ENCODE measurements around the gene ROR2.

DNA sequence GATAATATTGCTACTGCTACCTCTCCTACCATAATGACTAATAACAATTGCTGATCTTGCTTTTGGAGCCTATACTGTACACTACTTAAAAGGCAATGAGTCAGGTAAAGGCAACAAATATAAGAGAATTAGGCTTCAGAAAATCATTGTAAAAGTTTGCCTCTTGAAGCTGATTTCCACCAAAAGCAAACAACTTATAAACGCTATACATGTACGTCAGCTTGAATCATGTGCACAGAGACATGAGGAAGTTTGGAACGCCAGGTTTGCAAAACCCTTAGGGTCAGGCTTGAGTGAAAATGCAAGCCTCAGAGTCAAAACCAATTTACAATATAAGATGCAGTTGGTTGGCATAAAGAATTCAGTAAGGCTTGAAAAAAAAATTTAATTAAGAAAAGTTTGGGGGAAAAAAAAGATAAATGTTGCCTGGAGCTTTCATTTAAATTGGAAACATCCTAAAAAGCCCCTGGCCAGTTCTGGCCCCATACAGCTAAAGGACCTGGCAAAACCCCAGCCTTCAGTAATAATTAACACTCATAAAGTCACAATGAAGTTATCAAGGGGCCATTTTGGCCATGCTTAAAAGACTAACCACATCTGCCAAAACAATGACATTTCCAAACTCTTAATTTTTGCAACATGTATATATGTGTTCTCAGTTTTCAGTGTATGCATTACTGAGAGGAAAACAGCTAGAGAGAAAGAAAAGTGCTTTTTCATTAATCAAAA, 345.4 kb downstream of the ROR2 start:
- TF ChIP-seq, protein P1, sequence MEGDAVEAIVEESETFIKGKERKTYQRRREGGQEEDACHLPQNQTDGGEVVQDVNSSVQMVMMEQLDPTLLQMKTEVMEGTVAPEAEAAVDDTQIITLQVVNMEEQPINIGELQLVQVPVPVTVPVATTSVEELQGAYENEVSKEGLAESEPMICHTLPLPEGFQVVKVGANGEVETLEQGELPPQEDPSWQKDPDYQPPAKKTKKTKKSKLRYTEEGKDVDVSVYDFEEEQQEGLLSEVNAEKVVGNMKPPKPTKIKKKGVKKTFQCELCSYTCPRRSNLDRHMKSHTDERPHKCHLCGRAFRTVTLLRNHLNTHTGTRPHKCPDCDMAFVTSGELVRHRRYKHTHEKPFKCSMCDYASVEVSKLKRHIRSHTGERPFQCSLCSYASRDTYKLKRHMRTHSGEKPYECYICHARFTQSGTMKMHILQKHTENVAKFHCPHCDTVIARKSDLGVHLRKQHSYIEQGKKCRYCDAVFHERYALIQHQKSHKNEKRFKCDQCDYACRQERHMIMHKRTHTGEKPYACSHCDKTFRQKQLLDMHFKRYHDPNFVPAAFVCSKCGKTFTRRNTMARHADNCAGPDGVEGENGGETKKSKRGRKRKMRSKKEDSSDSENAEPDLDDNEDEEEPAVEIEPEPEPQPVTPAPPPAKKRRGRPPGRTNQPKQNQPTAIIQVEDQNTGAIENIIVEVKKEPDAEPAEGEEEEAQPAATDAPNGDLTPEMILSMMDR (IDR thresholded peaks at IDR 0.05 in 8 of 11, conservative IDR thresholded peaks at IDR 0.05 in 3 of 11), result no peak
- TF ChIP-seq POLR2AphosphoS5 (IDR thresholded peaks at IDR 0.05) (no peak), POLR2A (IDR thresholded peaks at IDR 0.05) (no peak)
